H1 (cell line): ENCODE results near the gene USP8. TPM values are rescaled to one million over a fixed set of nuclear protein-coding genes. Genes with fewer than 3 reads are reported as not detected.

Experiments used
- CTCF ChIA-PET: fragments of 300-600 bp; sonication (Branson Sonifier 250); formaldehyde crosslinking; loops from one replicate; lab custom pipeline; 2021; ENCODE audit not compliant: partially characterized antibody; lab: Charles Lee
- POLR2A ChIA-PET: fragments of 300-600 bp; sonication (Branson Sonifier 250); formaldehyde crosslinking; loops from one replicate; lab custom pipeline; 2021; ENCODE audit warnings: inconsistent platforms; ENCODE audit not compliant: partially characterized antibody; lab: Charles Lee
- DNase-seq, 2 experiments: peaks; one replicate each; pipeline versions ENCODE4 v3.0.0 to v3.0.0-alpha.2; 2010 to 2022; ENCODE audit warnings: low spot score in 2 of 2, low read depth in 1 of 2, mixed read lengths in 1 of 2
- FAIRE-seq: peaks from 2 replicates; lab custom pipeline; 2011; peaks lifted over from hg19 to GRCh38; lab: Jason Lieb, UNC
- H2AFZ ChIP-seq: 2 replicates; pipeline ENCODE4 v1.8.1; 2012; ENCODE audit warnings: low read length, inconsistent platforms
- H2AK5ac ChIP-seq: 2 replicates; pipeline ENCODE4 v1.6.1; 2013; ENCODE audit warnings: low read depth, low read length
- H2BK120ac ChIP-seq: replicated peaks from 2 replicates; pipeline ENCODE3; 2013; ENCODE audit warnings: low read depth, low read length, inconsistent platforms
- H2BK12ac ChIP-seq: 2 replicates; pipeline ENCODE4 v1.6.1; 2013; ENCODE audit warnings: low read depth, low read length
- H2BK15ac ChIP-seq: 2 replicates; pipeline ENCODE4 v1.6.1; 2013; ENCODE audit warnings: low read length
- H2BK20ac ChIP-seq: 2 replicates; pipeline ENCODE4 v1.6.1; 2013; ENCODE audit warnings: low read length
- H2BK5ac ChIP-seq: 2 replicates; pipeline ENCODE4 v1.6.1; 2013; ENCODE audit warnings: low read depth, low read length
- H3K14ac ChIP-seq: 2 replicates; pipeline ENCODE4 v1.6.1; 2013; ENCODE audit warnings: inconsistent platforms; ENCODE audit not compliant: insufficient read length
- H3K18ac ChIP-seq: 2 replicates; pipeline ENCODE4 v1.6.1; 2013; ENCODE audit warnings: low read length; ENCODE audit errors: extremely low read depth
- H3K23ac ChIP-seq: 2 replicates; pipeline ENCODE4 v1.6.1; 2013; ENCODE audit warnings: inconsistent platforms; ENCODE audit not compliant: insufficient read length
- H3K23me2 ChIP-seq: 2 replicates; pipeline ENCODE4 v1.6.1; 2013; ENCODE audit warnings: low read depth, low read length
- H3K27ac ChIP-seq: 2 replicates; pipeline ENCODE4 v1.6.1; 2011; ENCODE audit warnings: low read depth, low read length, inconsistent platforms
- H3K27me3 ChIP-seq, 4 experiments: replicated peaks in 1 of 4; 1 replicate in 1 of 4; 2 replicates in 3 of 4; pipeline versions ENCODE4 v1.6.1 to v1.8.1; 2011 to 2013; ENCODE audit warnings: low read length in 3 of 4, mild to moderate bottlenecking in 3 of 4, inconsistent platforms in 2 of 4, mixed read lengths in 2 of 4, moderate library complexity in 1 of 4; ENCODE audit not compliant: control insufficient read depth in 3 of 4, insufficient read depth in 3 of 4; ENCODE audit errors: extremely low read depth in 1 of 4
- H3K36me3 ChIP-seq, 4 experiments: 2 replicates each; pipeline versions ENCODE4 v1.6.1 to v1.8.1; 2011 to 2013; ENCODE audit warnings: mild to moderate bottlenecking in 4 of 4, low read length in 3 of 4, moderate library complexity in 2 of 4, control low read depth in 1 of 4, inconsistent platforms in 1 of 4; ENCODE audit not compliant: insufficient read depth in 4 of 4, control insufficient read depth in 2 of 4
- H3K4ac ChIP-seq: replicated peaks from 2 replicates; pipeline ENCODE3; 2013; ENCODE audit warnings: low read length, low read depth, mixed read lengths, inconsistent platforms; ENCODE audit not compliant: insufficient read length
- H3K4me1 ChIP-seq, 4 experiments: replicated peaks in 1 of 4; 1 replicate in 1 of 4; 2 replicates in 3 of 4; pipeline versions ENCODE4 v1.6.1 to v1.8.1; 2011 to 2013; ENCODE audit warnings: low read length in 3 of 4, inconsistent platforms in 2 of 4, mixed read lengths in 1 of 4; ENCODE audit not compliant: insufficient read depth in 4 of 4, control insufficient read depth in 3 of 4
- H3K4me2 ChIP-seq, 2 experiments: 2 replicates each; pipeline versions ENCODE4 v1.6.1 to v1.8.1; 2011 to 2013; ENCODE audit warnings: low read depth in 2 of 2, low read length in 2 of 2, control low read depth in 1 of 2, inconsistent platforms in 1 of 2, mild to moderate bottlenecking in 1 of 2; ENCODE audit not compliant: insufficient read depth in 1 of 2
- H3K4me3 ChIP-seq, 4 experiments: fragments of 200-600, 300-600 bp in 1 of 4; sonication (generic), shearing (Covaris generic), sonication (Bioruptor Twin) in 1 of 4; 2 replicates each; pipeline versions ENCODE4 v1.5.1 to v1.8.1; 2011 to 2016; ENCODE audit warnings: low read length in 4 of 4, low read depth in 3 of 4, control low read depth in 2 of 4, inconsistent platforms in 2 of 4, mild to moderate bottlenecking in 2 of 4, mixed read lengths in 1 of 4, moderate library complexity in 1 of 4; ENCODE audit not compliant: insufficient read depth in 2 of 4; ENCODE audit errors: extremely low read depth in 1 of 4
- H3K56ac ChIP-seq: replicated peaks from 2 replicates; pipeline ENCODE3; 2013; ENCODE audit warnings: low read depth, mild to moderate bottlenecking, mixed read lengths, low read length, inconsistent platforms; ENCODE audit not compliant: insufficient read length
- H3K79me1 ChIP-seq: 2 replicates; pipeline ENCODE4 v1.6.1; 2013; ENCODE audit warnings: low read depth, low read length, control low read depth
- H3K79me2 ChIP-seq, 2 experiments: 2 replicates each; pipeline versions ENCODE4 v1.6.1 to v1.8.1; 2012 to 2013; ENCODE audit warnings: low read length in 2 of 2, mild to moderate bottlenecking in 2 of 2, inconsistent platforms in 1 of 2; ENCODE audit not compliant: insufficient read depth in 2 of 2, control insufficient read depth in 1 of 2
- H3K9ac ChIP-seq, 4 experiments: replicated peaks in 1 of 4; 1 replicate in 1 of 4; 2 replicates in 3 of 4; pipeline versions ENCODE4 v1.6.1 to v1.8.1; 2011 to 2013; ENCODE audit warnings: low read depth in 3 of 4, low read length in 3 of 4, control low read depth in 2 of 4, mild to moderate bottlenecking in 2 of 4, moderate library complexity in 2 of 4, inconsistent platforms in 1 of 4; ENCODE audit errors: extremely low read depth in 1 of 4
- H3K9me3 ChIP-seq, 2 experiments: 2 replicates each; pipeline versions ENCODE4 v1.6.1 to v1.8.1; 2012 to 2013; ENCODE audit warnings: mild to moderate bottlenecking in 2 of 2, moderate library complexity in 2 of 2, control low read depth in 1 of 2, inconsistent platforms in 1 of 2, low read depth in 1 of 2, low read length in 1 of 2, mixed read lengths in 1 of 2; ENCODE audit not compliant: insufficient read depth in 2 of 2
- H4K20me1 ChIP-seq, 2 experiments: replicated peaks in 1 of 2; 2 replicates each; pipeline versions ENCODE3 to v1.8.1; 2011 to 2013; ENCODE audit warnings: inconsistent platforms in 2 of 2, low read length in 2 of 2, mild to moderate bottlenecking in 1 of 2; ENCODE audit not compliant: insufficient read depth in 2 of 2, control insufficient read depth in 1 of 2
- H4K5ac ChIP-seq: 2 replicates; pipeline ENCODE4 v1.6.1; 2013; ENCODE audit warnings: low read length, low read depth, mixed read lengths, inconsistent platforms; ENCODE audit not compliant: insufficient read length
- H4K8ac ChIP-seq: 2 replicates; pipeline ENCODE4 v1.8.0; 2013; ENCODE audit warnings: mild to moderate bottlenecking, moderate library complexity, low read length, inconsistent platforms; ENCODE audit not compliant: insufficient read depth; ENCODE audit errors: extremely low read depth
- H4K91ac ChIP-seq: replicated peaks from 2 replicates; pipeline ENCODE3; 2013; ENCODE audit warnings: low read length, mixed read lengths, inconsistent platforms; ENCODE audit not compliant: insufficient read length
- SUZ12 ChIP-seq: fragments of 200-600 bp; sonication (generic); IDR thresholded peaks from 2 replicates; pipeline ENCODE4 v1.6.1; 2012; ENCODE audit warnings: mild to moderate bottlenecking, inconsistent platforms, low read length, moderate library complexity, mixed read lengths
- WGBS, 2 experiments: shearing (Covaris generic) in 1 of 2; methylation state at CpG; one replicate each; pipeline versions ENCODE4 v1.1.6 to v1.1.7; 2013 to 2015; ENCODE audit warnings: low lambda C conversion rate in 2 of 2, mixed read lengths in 2 of 2, inconsistent platforms in 1 of 2, low coverage in 1 of 2, missing lambda C conversion rate in 1 of 2; ENCODE audit not compliant: insufficient replicate concordance in 2 of 2, insufficient coverage in 1 of 2, insufficient read length in 1 of 2; ENCODE audit errors: extremely low coverage in 1 of 2, missing lambda C conversion rate in 1 of 2; 5-methylcytosine and 5-hydroxymethylcytosine counted together
- polyA plus RNA-seq, 7 experiments: library from polyadenylated mRNA; depleted of rRNA in 3 of 7; stranded (reverse) in 5 of 7; unstranded in 2 of 7; fragments of >200 nt in 5 of 7; fragments of 200-250 nt in 2 of 7; gene quantifications; 1 replicate in 5 of 7; 2 replicates in 1 of 7; 4 replicates in 1 of 7; pipeline versions ENCODE4 v1.2.1 to v1.2.3, GENCODE V29; 2011 to 2013; ENCODE audit warnings: missing spikeins in 2 of 7, mixed read lengths in 2 of 7
- total RNA-seq: library from RNA; stranded (reverse); fragmentation: NEBNext Ultra II Directional; extraction: Animal tissue kit (Norgen Biotek cat#: 25700); gene quantifications from 2 replicates; pipeline ENCODE4 v1.2.1, GENCODE V29; 2021

USP8 gene
- total and polyA plus RNA-seq, 2 of the 8 experiments (the other 6 are each of a cell fraction or from before 2014, with no cell fraction given), result 19.9 to 66.2 TPM

DNA sequence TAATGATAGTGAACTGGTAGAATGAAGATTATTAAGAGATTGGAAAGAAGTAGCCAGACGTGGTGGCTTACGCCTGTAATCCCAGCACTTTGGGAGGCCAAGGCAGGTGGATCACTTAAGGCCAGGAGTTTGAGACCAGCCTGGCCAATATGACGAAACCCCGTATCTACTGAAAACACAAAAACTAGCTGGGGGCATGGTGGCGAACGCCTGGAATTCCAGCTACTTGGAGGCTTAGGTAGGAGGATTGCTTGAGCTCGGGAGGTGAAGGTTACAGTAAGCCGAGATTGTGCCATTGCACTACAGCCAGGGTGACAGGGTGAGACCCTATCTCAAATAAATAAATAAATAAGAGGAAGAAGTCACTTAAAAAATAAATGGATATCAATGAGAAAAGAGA, 14.0 kb downstream of the USP8 start:
- H3K9me3 ChIP-seq, result no peaks in the 10 kb centered on the region
- no peak overlapping the region for H2BK15ac ChIP-seq
- no peaks in the 10 kb centered on the region for H4K20me1 ChIP-seq
- no peak overlapping the region for H3K56ac ChIP-seq
- H3K23ac ChIP-seq, result no peak overlapping the region
- H3K27ac ChIP-seq, result no peak overlapping the region
- H2AK5ac ChIP-seq, result no peak overlapping the region
- H3K18ac ChIP-seq, result no peak overlapping the region
- 0 out of 2 replicates have a peak, but pooled peaks cover 3% of the 10 kb centered on the region for H3K79me1 ChIP-seq
- peaks cover 0 to 18% (median 8%) of the 10 kb centered on the region in 4 experiments; a peak in 6 of 8 replicates for H3K36me3 ChIP-seq
- no peak overlapping the region for H4K91ac ChIP-seq
- H3K4me3 ChIP-seq, result no peak overlapping the region
- DNase-seq (no peak), FAIRE-seq (no peak)
- no peaks in the 10 kb centered on the region for H3K27me3 ChIP-seq
- no peak for TF ChIP-seq SUZ12
- CTCF ChIA-PET, result no interaction called here
- H3K79me2 ChIP-seq, result peaks cover 0 to 44% of the 10 kb centered on the region in 2 experiments; a peak in 2 of 4 replicates
- no peak overlapping the region for H3K9ac ChIP-seq
- WGBS, 2 experiments, result 87% methylated on average over 8 of the region's 8 CpGs; no CpG with 5 or more reads in 1 of the 2 experiments
- no peak overlapping the region for H2BK120ac ChIP-seq
- no peak overlapping the region for H4K8ac ChIP-seq
- H3K4me1 ChIP-seq, result no peaks in the 10 kb centered on the region
- no peak overlapping the region for H4K5ac ChIP-seq
- no peak overlapping the region for H3K4me2 ChIP-seq
- H3K4ac ChIP-seq, result no peak overlapping the region
- no peak overlapping the region for H2BK20ac ChIP-seq
- H2BK5ac ChIP-seq, result no peak overlapping the region
- no peak overlapping the region for H2BK12ac ChIP-seq
- H2AFZ ChIP-seq, result no peak overlapping the region
- POLR2A ChIA-PET, result interaction anchor here (1.3 kb wide), 1 partner anchor 9 kb away, joined by 3 read pairs; no protein-coding TSS in a partner anchor
- H3K14ac ChIP-seq, result no peak overlapping the region
- H3K23me2 ChIP-seq, result no peaks in the 10 kb centered on the region
